BLaER1 treated with 17β-estradiol and CSF1 and Interleukin-3, amounts not matched to agents 10 nM and 100 nM (cell line): ENCODE results near the gene DLGAP1.
A peak's percentile ranks its signal among the peaks of the same experiment; 100 is the strongest.

Experiments
- H3K27ac ChIP-seq, 11 experiments: shearing (Covaris generic); formaldehyde crosslinking; 2 replicates each; pipeline ENCODE4 v1.8.1; 2022
- H3K27me3 ChIP-seq, 11 experiments: shearing (Covaris generic); formaldehyde crosslinking; 2 replicates each; pipeline ENCODE4 v1.8.1; 2022
- H3K36me3 ChIP-seq, 11 experiments: shearing (Covaris generic); formaldehyde crosslinking; 2 replicates each; pipeline ENCODE4 v1.8.1; 2022
- H3K4me1 ChIP-seq, 10 experiments: shearing (Covaris generic); formaldehyde crosslinking; 2 replicates each; pipeline ENCODE4 v1.8.1; 2022
- H3K4me2 ChIP-seq, 11 experiments: shearing (Covaris generic); formaldehyde crosslinking; 2 replicates each; pipeline ENCODE4 v1.8.1; 2022
- H3K4me3 ChIP-seq, 10 experiments: shearing (Covaris generic); formaldehyde crosslinking; 2 replicates each; pipeline ENCODE4 v1.8.1; 2022
- H3K9ac ChIP-seq, 11 experiments: shearing (Covaris generic); formaldehyde crosslinking; 2 replicates each; pipeline ENCODE4 v1.8.1; 2022
- H3K9me3 ChIP-seq, 11 experiments: shearing (Covaris generic); formaldehyde crosslinking; replicated peaks in 1 of 11; 2 replicates each; pipeline ENCODE4 v1.8.1; 2022
- H4K20me1 ChIP-seq, 11 experiments: shearing (Covaris generic); formaldehyde crosslinking; 2 replicates each; pipeline ENCODE4 v1.8.1; 2022
- Cebpa-rat ChIP-seq, 11 experiments: shearing (Covaris generic); IDR thresholded peaks; 2 replicates each; pipeline ENCODE4 v1.8.1; 2022

DLGAP1 gene

GRCh38 chr18:4238966-4239365 is 216.1 kb downstream of the DLGAP1 start:
- peaks cover 0 to 7% (median 0%) of the 10 kb centered on the region in 10 experiments; a peak in 1 of 20 replicates for H3K4me1 ChIP-seq

GRCh38 chr18:4237664-4238041 is 217.5 kb downstream of the DLGAP1 start:
- no peaks in the 10 kb centered on the region for H4K20me1 ChIP-seq
- no peak overlapping the region for H3K27ac ChIP-seq
- no peak overlapping the region for H3K4me2 ChIP-seq
- no peak overlapping the region for H3K9ac ChIP-seq
- no peak overlapping the region for H3K4me3 ChIP-seq
- no peak for TF ChIP-seq Cebpa-rat (IDR thresholded peaks at IDR 0.05)
- no peaks in the 10 kb centered on the region for H3K27me3 ChIP-seq
- H3K9me3 ChIP-seq: no peaks in the 10 kb centered on the region
- H3K4me1 ChIP-seq: peaks cover 0 to 7% (median 0%) of the 10 kb centered on the region in 10 experiments; a peak in 1 of 20 replicates
- H3K36me3 ChIP-seq: no peaks in the 10 kb centered on the region

More at GRCh38 chr18:4238966-4239365, 216.1 kb downstream of the DLGAP1 start:
- Histone ChIP-seq H3K9ac (no peak overlapping the region), H3K36me3 (no peaks in the 10 kb centered on the region), H3K27ac (no peak overlapping the region), H3K4me3 (no peak overlapping the region), H3K4me2 (no peak overlapping the region), H3K9me3 (no peaks in the 10 kb centered on the region), H4K20me1 (no peaks in the 10 kb centered on the region), H3K27me3 (no peaks in the 10 kb centered on the region)
- TF ChIP-seq Cebpa-rat (IDR thresholded peaks at IDR 0.05): no peak

- H3K27ac ChIP-seq: no peak overlapping the region
- H3K9ac ChIP-seq: no peak overlapping the region
- H3K4me3 ChIP-seq: no peak overlapping the region
- H3K4me2 ChIP-seq: no peak overlapping the region
- TF ChIP-seq Cebpa-rat (IDR thresholded peaks at IDR 0.05): no peak
- no peaks in the 10 kb centered on the region for H3K36me3 ChIP-seq
- H3K27me3 ChIP-seq: no peaks in the 10 kb centered on the region
- peaks cover 0 to 7% (median 0%) of the 10 kb centered on the region in 10 experiments; a peak in 1 of 20 replicates for H3K4me1 ChIP-seq
- no peaks in the 10 kb centered on the region for H3K9me3 ChIP-seq
- no peaks in the 10 kb centered on the region; a peak in 1 of 22 replicates for H4K20me1 ChIP-seq
These were observed 218.0 kb downstream of the DLGAP1 start for GRCh38 chr18:4236940-4237663.

- Histone ChIP-seq H3K4me2 (no peak overlapping the region), H3K9me3 (peaks cover 0 to 7% (median 0%) of the 10 kb centered on the region in 11 experiments; a peak in 3 of 22 replicates), H3K4me3 (no peak overlapping the region), H4K20me1 (no peaks in the 10 kb centered on the region; a peak in 1 of 22 replicates), H3K4me1 (peaks cover 0 to 19% (median 0%) of the 10 kb centered on the region in 10 experiments; a peak in 3 of 20 replicates), H3K36me3 (no peaks in the 10 kb centered on the region), H3K27me3 (no peaks in the 10 kb centered on the region), H3K9ac (no peak overlapping the region), H3K27ac (no peak overlapping the region)
- no peak for TF ChIP-seq Cebpa-rat (IDR thresholded peaks at IDR 0.05)
These were observed 221.6 kb downstream of the DLGAP1 start for GRCh38 chr18:4233468-4233867.

GRCh38 chr18:4232656-4233055 is 222.5 kb downstream of the DLGAP1 start:
- Histone ChIP-seq H3K9ac (no peak overlapping the region), H3K4me2 (no peak overlapping the region), H3K9me3 (peaks cover 0 to 7% (median 0%) of the 10 kb centered on the region in 11 experiments; a peak in 3 of 22 replicates), H3K4me3 (no peak overlapping the region), H3K27ac (no peak overlapping the region), H3K36me3 (no peaks in the 10 kb centered on the region), H3K4me1 (peaks cover 0 to 19% (median 0%) of the 10 kb centered on the region in 10 experiments; a peak in 3 of 20 replicates), H3K27me3 (no peaks in the 10 kb centered on the region), H4K20me1 (no peaks in the 10 kb centered on the region; a peak in 1 of 22 replicates)
- TF ChIP-seq Cebpa-rat (IDR thresholded peaks at IDR 0.05): no peak

GRCh38 chr18:4231260-4231659 is 223.8 kb downstream of the DLGAP1 start:
- no peak overlapping the region for H3K9ac ChIP-seq
- H3K27me3 ChIP-seq: no peaks in the 10 kb centered on the region
- H3K36me3 ChIP-seq: no peaks in the 10 kb centered on the region
- H3K4me2 ChIP-seq: no peak overlapping the region
- H4K20me1 ChIP-seq: no peaks in the 10 kb centered on the region; a peak in 1 of 22 replicates
- no peak overlapping the region for H3K27ac ChIP-seq
- H3K9me3 ChIP-seq: peaks cover 0 to 7% (median 0%) of the 10 kb centered on the region in 11 experiments; a peak in 3 of 22 replicates
- H3K4me1 ChIP-seq: peaks cover 0 to 19% (median 0%) of the 10 kb centered on the region in 10 experiments; a peak in 3 of 20 replicates
- no peak for TF ChIP-seq Cebpa-rat (IDR thresholded peaks at IDR 0.05)
- no peak overlapping the region for H3K4me3 ChIP-seq

GRCh38 chr18:4230450-4231168 is 224.5 kb downstream of the DLGAP1 start:
- H3K27me3 ChIP-seq: no peaks in the 10 kb centered on the region
- peak overlapping the region in 2 of 11 experiments; percentile 12 to 21; a peak in 1 of 22 replicates for H3K4me2 ChIP-seq
- H3K36me3 ChIP-seq: no peaks in the 10 kb centered on the region
- H3K4me1 ChIP-seq: peaks cover 0 to 19% (median 0%) of the 10 kb centered on the region in 10 experiments; a peak in 3 of 20 replicates
- no peak for TF ChIP-seq Cebpa-rat (IDR thresholded peaks at IDR 0.05)
- no peak overlapping the region for H3K27ac ChIP-seq
- peaks cover 0 to 7% (median 0%) of the 10 kb centered on the region in 11 experiments; a peak in 3 of 22 replicates for H3K9me3 ChIP-seq
- no peak overlapping the region for H3K4me3 ChIP-seq
- H3K9ac ChIP-seq: no peak overlapping the region
- H4K20me1 ChIP-seq: no peaks in the 10 kb centered on the region; a peak in 1 of 22 replicates

GRCh38 chr18:4224031-4224704 is 230.9 kb downstream of the DLGAP1 start:
- Histone ChIP-seq H3K9ac (no peak overlapping the region), H3K36me3 (no peaks in the 10 kb centered on the region), H3K27ac (no peak overlapping the region), H3K9me3 (peaks cover 0 to 2% (median 0%) of the 10 kb centered on the region in 11 experiments; a peak in 3 of 22 replicates), H3K27me3 (no peaks in the 10 kb centered on the region), H3K4me1 (no peaks in the 10 kb centered on the region), H4K20me1 (no peaks in the 10 kb centered on the region), H3K4me3 (no peak overlapping the region), H3K4me2 (no peak overlapping the region)
- no peak for TF ChIP-seq Cebpa-rat (IDR thresholded peaks at IDR 0.05)
